Tibial artery (tissue), 4 donors: ENCODE measurements around the gene MALAT1.

ENCODE experiments used
- DNase-seq, 2 donors: peaks; one replicate each; pipeline ENCODE4 v3.0.0-alpha.2; 2019
- H3K27ac ChIP-seq, 2 donors: fragments of 200-600 bp; sonication (generic) in 1 of 2; 1 replicate in 1 of 2; 2 replicates in 1 of 2; pipeline ENCODE4 v1.5.1; 2018 to 2019; ENCODE audit warnings: mild to moderate bottlenecking in 1 of 2
- H3K27me3 ChIP-seq, 2 donors: fragments of 200-600 bp; sonication (generic) in 1 of 2; one replicate each; pipeline versions ENCODE4 v1.5.1 to v1.6.0; 2016 to 2019
- H3K36me3 ChIP-seq, 3 donors: fragments of 200-600 bp; sonication (generic) in 2 of 3; one replicate each; pipeline ENCODE4 v1.5.1; 2016 to 2019; ENCODE audit warnings: mild to moderate bottlenecking in 2 of 3
- H3K4me1 ChIP-seq, 4 donors: fragments of 200-600 bp; sonication (generic) in 2 of 4; 1 replicate in 3 of 4; 2 replicates in 1 of 4; pipeline ENCODE4 v1.5.1; 2016 to 2019
- H3K4me3 ChIP-seq, 2 donors: fragments of 200-600 bp; sonication (generic) in 1 of 2; 1 replicate in 1 of 2; 2 replicates in 1 of 2; pipeline ENCODE4 v1.5.1; 2018 to 2019; ENCODE audit warnings: mild to moderate bottlenecking in 2 of 2
- H3K9me3 ChIP-seq, 3 donors: fragments of 200-600 bp; sonication (generic) in 1 of 3; one replicate each; pipeline ENCODE4 v1.5.1; 2016 to 2019
- CTCF ChIP-seq, 2 experiments: fragments of 200-600 bp in 1 of 2; fragments of 450-650 bp in 1 of 2; IDR thresholded peaks; one replicate each; pipeline ENCODE4 v1.5.1; 2017 to 2019; ENCODE audit warnings: antibody characterized with exemption in 2 of 2, mild to moderate bottlenecking in 1 of 2, moderate library complexity in 1 of 2
- intact Hi-C: fragments of 100-400 bp; cut with DNase I; formaldehyde crosslinking; loops from one replicate; pipeline ENCODE4 v1.15.0; 2023; ENCODE audit warnings: low total_unique reads

MALAT1 gene

GRCh38 chr11:65477149-65477965 is 21.5 kb upstream of the MALAT1 start:
- peak overlapping the region; percentile 81 to 91 for H3K4me3 ChIP-seq
- intact Hi-C loops = no loop called here
- peak overlapping the region; percentile 97 to 99 for H3K27ac ChIP-seq
- no peaks in the 10 kb centered on the region for H3K9me3 ChIP-seq
- no peaks in the 10 kb centered on the region for H3K27me3 ChIP-seq
- peaks cover 0 to 84% (median 60%) of the 10 kb centered on the region in 4 donors for H3K4me1 ChIP-seq
- peak; percentile 97 to 98 for DNase-seq
- peak in 1 of 2 experiments; percentile 11 for TF ChIP-seq CTCF (IDR thresholded peaks at IDR 0.05)
- H3K36me3 ChIP-seq = no peaks in the 10 kb centered on the region

GRCh38 chr11:65478388-65479183 is 20.3 kb upstream of the MALAT1 start:
- peak; percentile 51 to 84 for DNase-seq
- Histone ChIP-seq H3K36me3 (no peaks in the 10 kb centered on the region), H3K4me1 (peaks cover 0 to 74% (median 51%) of the 10 kb centered on the region in 4 donors), H3K4me3 (peak overlapping the region; percentile 81 to 91), H3K9me3 (no peaks in the 10 kb centered on the region), H3K27me3 (no peaks in the 10 kb centered on the region), H3K27ac (peak overlapping the region; percentile 97 to 99)
- TF ChIP-seq CTCF (IDR thresholded peaks at IDR 0.05) = no peak
- intact Hi-C loops = no loop called here

- H3K4me3 ChIP-seq = peak overlapping the region; percentile 81 to 91
- no peaks in the 10 kb centered on the region for H3K36me3 ChIP-seq
- H3K27ac ChIP-seq = peak overlapping the region; percentile 97 to 99
- no peaks in the 10 kb centered on the region for H3K9me3 ChIP-seq
- peak; percentile 86 to 90 for DNase-seq
- no peaks in the 10 kb centered on the region for H3K27me3 ChIP-seq
- intact Hi-C loops = no loop called here
- peaks cover 0 to 79% (median 51%) of the 10 kb centered on the region in 4 donors for H3K4me1 ChIP-seq
- peak; percentile 39 to 46 for TF ChIP-seq CTCF (IDR thresholded peaks at IDR 0.05)
These were observed 19.4 kb upstream of the MALAT1 start for GRCh38 chr11:65479184-65480145.

- Histone ChIP-seq H3K36me3 (no peaks in the 10 kb centered on the region), H3K4me3 (no peak overlapping the region), H3K9me3 (no peaks in the 10 kb centered on the region), H3K27me3 (no peaks in the 10 kb centered on the region), H3K4me1 (peaks cover 0 to 87% (median 54%) of the 10 kb centered on the region in 4 donors), H3K27ac (peak overlapping the region; percentile 33 to 97)
- no peak for DNase-seq
- intact Hi-C loops = no loop called here
- no peak for TF ChIP-seq CTCF (IDR thresholded peaks at IDR 0.05)
These were observed 16.5 kb upstream of the MALAT1 start for GRCh38 chr11:65482306-65482850.

- no peak for TF ChIP-seq CTCF (IDR thresholded peaks at IDR 0.05)
- Histone ChIP-seq H3K4me3 (no peak overlapping the region), H3K27ac (peak overlapping the region; percentile 95 to 97), H3K36me3 (no peaks in the 10 kb centered on the region), H3K27me3 (no peaks in the 10 kb centered on the region), H3K4me1 (peaks cover 15 to 86% (median 59%) of the 10 kb centered on the region in 4 donors), H3K9me3 (no peaks in the 10 kb centered on the region)
- intact Hi-C loops = no loop called here
- DNase-seq = no peak
These were observed 13.0 kb upstream of the MALAT1 start for GRCh38 chr11:65485920-65486219.
